Endothelial cell of umbilical vein (primary cell): ENCODE measurements around the gene ELAPOR2. TPM values are rescaled to one million over a fixed set of nuclear protein-coding genes. Genes with fewer than 3 reads are reported as not detected.
"Not testable (repeated sequence)": the region's sequence is repeated elsewhere in the genome, so short reads cannot be mapped to it uniquely, and the experiment has no call there.

Source experiments
- BruUV-seq: library from RNA; stranded (reverse); fragments of 400-500 nt; replicated peaks from 2 replicates; lab custom pipeline; 2021; lab: Mats Ljungman, UMichigan
- CTCF ChIA-PET: fragments of 300-600, 350-600 bp; sonication (Branson Sonifier 250); formaldehyde crosslinking; loops from one replicate; lab custom pipeline; 2021; ENCODE audit warnings: antibody characterized with exemption, inconsistent platforms; lab: Charles Lee
- POLR2A ChIA-PET: fragments of 300-600, 350-600 bp; sonication (Branson Sonifier 250); formaldehyde crosslinking; loops from one replicate; lab custom pipeline; 2021; ENCODE audit warnings: antibody characterized with exemption, inconsistent platforms; lab: Charles Lee
- DNase-seq: peaks from one replicate; pipeline ENCODE4 v3.0.0-alpha.2; 2011; ENCODE audit warnings: low read depth, low spot score
- FAIRE-seq: peaks from 2 replicates; lab custom pipeline; 2011; peaks lifted over from hg19 to GRCh38; lab: Jason Lieb, UNC
- H2AFZ ChIP-seq: 2 replicates; pipeline ENCODE4 v1.6.0; 2012; ENCODE audit warnings: low read depth, low read length, control low read depth, inconsistent platforms
- H3K27ac ChIP-seq: 2 replicates; pipeline ENCODE4 v1.5.1; 2011; ENCODE audit warnings: low read depth, mild to moderate bottlenecking, control low read depth, low read length, moderate library complexity; ENCODE audit not compliant: insufficient read depth
- H3K27me3 ChIP-seq, 2 experiments: 2 replicates each; pipeline versions ENCODE4 v1.6.0 to v1.6.1; 2011; ENCODE audit warnings: low read length in 2 of 2, mixed read lengths in 1 of 2; ENCODE audit not compliant: control insufficient read depth in 2 of 2, insufficient read depth in 2 of 2
- H3K36me3 ChIP-seq, 2 experiments: 2 replicates in 1 of 2; 3 replicates in 1 of 2; pipeline ENCODE4 v1.5.1; 2011; ENCODE audit warnings: low read length in 2 of 2, mild to moderate bottlenecking in 1 of 2, moderate library complexity in 1 of 2; ENCODE audit not compliant: control insufficient read depth in 2 of 2, insufficient read depth in 2 of 2; ENCODE audit errors: extremely low read depth in 1 of 2
- H3K4me1 ChIP-seq: 3 replicates; pipeline ENCODE4 v1.5.1; 2011; ENCODE audit warnings: mild to moderate bottlenecking, low read length; ENCODE audit not compliant: control insufficient read depth, insufficient read depth; ENCODE audit errors: extremely low read depth
- H3K4me2 ChIP-seq: 2 replicates; pipeline ENCODE4 v1.6.1; 2011; ENCODE audit warnings: low read length, control low read depth, mixed read lengths; ENCODE audit not compliant: insufficient read depth
- H3K4me3 ChIP-seq, 3 experiments: fragments of 200-600 bp in 1 of 3; sonication (generic), shearing (Covaris generic) in 1 of 3; replicated peaks in 1 of 3; 2 replicates each; pipeline ENCODE4 v1.5.1; 2011 to 2016; ENCODE audit warnings: control low read depth in 3 of 3, low read length in 3 of 3, mild to moderate bottlenecking in 2 of 3, inconsistent platforms in 1 of 3, low read depth in 1 of 3, moderate library complexity in 1 of 3; ENCODE audit not compliant: insufficient read depth in 1 of 3
- H3K79me2 ChIP-seq: 2 replicates; pipeline ENCODE4 v1.6.0; 2012; ENCODE audit warnings: low read length, inconsistent platforms; ENCODE audit not compliant: control insufficient read depth, insufficient read depth
- H3K9ac ChIP-seq: replicated peaks from 2 replicates; pipeline ENCODE3; 2011; ENCODE audit warnings: low read length, control low read depth; ENCODE audit not compliant: insufficient read depth; ENCODE audit errors: extremely low read depth
- H3K9me1 ChIP-seq: replicated peaks from 3 replicates; pipeline ENCODE4 v1.6.0; 2011; ENCODE audit warnings: mild to moderate bottlenecking, low read length; ENCODE audit not compliant: control insufficient read depth, insufficient read depth; ENCODE audit errors: extremely low read depth
- H3K9me3 ChIP-seq: replicated peaks from 2 replicates; pipeline ENCODE4 v1.5.1; 2012; ENCODE audit warnings: low read length, inconsistent platforms; ENCODE audit not compliant: control insufficient read depth, insufficient read depth
- H4K20me1 ChIP-seq: replicated peaks from 2 replicates; pipeline ENCODE3; 2011; ENCODE audit warnings: mild to moderate bottlenecking, low read length; ENCODE audit not compliant: control insufficient read depth, insufficient read depth; ENCODE audit errors: extremely low read depth
- CTCF ChIP-seq, 2 donors: IDR thresholded peaks; 1 replicate in 1 of 2; 2 replicates in 1 of 2; pipeline ENCODE4 v1.5.1; 2011; ENCODE audit warnings: low read length in 2 of 2, mild to moderate bottlenecking in 2 of 2, moderate library complexity in 2 of 2, control low read depth in 1 of 2, inconsistent platforms in 1 of 2, low read depth in 1 of 2; ENCODE audit not compliant: insufficient read depth in 1 of 2; ENCODE audit errors: extremely low read depth in 1 of 2
- EZH2 ChIP-seq: IDR thresholded peaks from 2 replicates; pipeline ENCODE4 v1.6.1; 2012; ENCODE audit warnings: borderline replicate concordance, low read depth, mild to moderate bottlenecking, moderate library complexity, low read length, inconsistent platforms; ENCODE audit not compliant: severe bottlenecking
- FOS ChIP-seq: IDR thresholded peaks from 2 replicates; pipeline ENCODE4 v1.6.1; 2011; ENCODE audit warnings: mild to moderate bottlenecking, low read length, moderate library complexity, borderline replicate concordance; ENCODE audit not compliant: insufficient read depth
- GATA2 ChIP-seq: IDR thresholded peaks from 2 replicates; pipeline ENCODE4 v1.7.0; 2011; ENCODE audit warnings: low read depth, mild to moderate bottlenecking, moderate library complexity, mixed read lengths, low read length; ENCODE audit not compliant: insufficient read length, insufficient read depth
- JUN ChIP-seq: IDR thresholded peaks from 2 replicates; pipeline ENCODE4 v1.6.1; 2011; ENCODE audit warnings: borderline replicate concordance, low read depth; ENCODE audit not compliant: insufficient read length, insufficient read depth
- MAX ChIP-seq: IDR thresholded peaks from 2 replicates; pipeline ENCODE4 v1.6.1; 2011; ENCODE audit not compliant: insufficient read depth, insufficient read length
- MYC ChIP-seq: IDR thresholded peaks from one replicate; pipeline ENCODE4 v1.6.1; 2011; ENCODE audit warnings: mild to moderate bottlenecking, low read depth, low read length
- POLR2A ChIP-seq: IDR thresholded peaks from 2 replicates; pipeline ENCODE4 v1.6.1; 2012; ENCODE audit warnings: low read depth, mild to moderate bottlenecking, control low read depth, low read length
- POLR2AphosphoS5 ChIP-seq: IDR thresholded peaks from 2 replicates; pipeline ENCODE4 v1.6.1; 2012; ENCODE audit warnings: low read depth, mild to moderate bottlenecking, control low read depth, low read length, moderate library complexity; ENCODE audit not compliant: insufficient read depth
- dilution Hi-C: fragments of 300-500 bp; cut with MboI; formaldehyde crosslinking; loops from one replicate; pipeline ENCODE4 v1.15.0; 2019; ENCODE audit warnings: low sequenced_read_pairs; ENCODE audit not compliant: extremely low pct_ligation_motif_present
- intact Hi-C: fragments of 100-400 bp; cut with micrococcal nuclease; formaldehyde crosslinking; loops from one replicate; pipeline ENCODE4 v1.10.0; 2022
- polyA plus RNA-seq, 4 experiments: library from polyadenylated mRNA; depleted of rRNA in 3 of 4; stranded (reverse) in 3 of 4; unstranded in 1 of 4; fragments of >200 nt; gene quantifications; 2 replicates each; pipeline versions ENCODE4 v1.2.1 to v1.2.3, GENCODE V29; 2011 to 2012; ENCODE audit warnings: missing spikeins in 1 of 4
- total RNA-seq: library from RNA; stranded (reverse); gene quantifications from 2 replicates; pipeline ENCODE4 v1.2.3, GENCODE V29; 2021

ELAPOR2 gene
- total and polyA plus RNA-seq, 2 donors (not counting 3 experiments of a cell fraction or from before 2014, with no cell fraction given): 38.2 to 63.5 TPM

- H3K9me1 ChIP-seq, H3K27me3 ChIP-seq, H3K79me2 ChIP-seq, H3K36me3 ChIP-seq, H4K20me1 ChIP-seq, H3K27ac ChIP-seq, DNase-seq, intact Hi-C loops, H3K9me3 ChIP-seq, POLR2A ChIA-PET, dilution Hi-C loops, H2AFZ ChIP-seq, H3K4me1 ChIP-seq, FAIRE-seq, H3K9ac ChIP-seq: not testable (repeated sequence)
- BruUV-seq: TSS peak; percentile 49
- Histone ChIP-seq H3K4me2 (peak overlapping the region; percentile 74), H3K4me3 (peak overlapping the region in 2 of 3 experiments; percentile 30 to 79)
- CTCF ChIA-PET: interaction anchor here (0.8 to 1.7 kb wide), 2 partner anchors 16 to 109 kb away, joined by 3 to 4 read pairs; no protein-coding TSS in a partner anchor
These were observed 19.7 kb downstream of the ELAPOR2 start for GRCh38 chr7:87039691-87040299.

- ChIA-PET POLR2A (no interaction called here), CTCF (interaction anchor here (0.8 to 1.7 kb wide), 2 partner anchors 17 to 109 kb away, joined by 3 to 4 read pairs; no protein-coding TSS in a partner anchor)
- Histone ChIP-seq H3K9ac (no peak overlapping the region), H3K9me1 (no peaks in the 10 kb centered on the region), H3K4me1 (no peaks in the 10 kb centered on the region), H3K27me3 (no peaks in the 10 kb centered on the region), H3K4me2 (peak overlapping the region; percentile 74), H3K36me3 (no peaks in the 10 kb centered on the region), H3K27ac (no peak overlapping the region), H3K9me3 (no peaks in the 10 kb centered on the region), H3K79me2 (no peaks in the 10 kb centered on the region), H3K4me3 (peak overlapping the region; percentile 23 to 79 (median 30)), H2AFZ (no peak overlapping the region), H4K20me1 (no peaks in the 10 kb centered on the region)
- no TSS peak for BruUV-seq
- TF ChIP-seq GATA2 (no peak), EZH2 (no peak), JUN (no peak), CTCF (IDR thresholded peaks at IDR 0.05; ENCODE audit: extremely low read depth in 1 of 2, insufficient read depth in 1 of 2, low read depth in 1 of 2, low read length in 2 of 2) (no peak), MYC (no peak), MAX (no peak), POLR2A (no peak), POLR2AphosphoS5 (no peak), FOS (no peak)
- no peak for FAIRE-seq
- peak; percentile 20 for DNase-seq
- dilution Hi-C loops (no loop called here), intact Hi-C loops (no loop called here)
These were observed 20.3 kb downstream of the ELAPOR2 start for GRCh38 chr7:87038993-87039690.
